Kidney (tissue), 14 donors: ENCODE measurements around the gene PSORS1C1. TPM values are rescaled to one million over a fixed set of nuclear protein-coding genes. Genes with fewer than 3 reads are reported as not detected.

Experiments used
- DNase-seq, 5 donors: peaks; one replicate each; pipeline ENCODE4 v3.0.0-alpha.2; 2013 to 2020
- FAIRE-seq: peaks from 2 replicates; lab custom pipeline; 2012; peaks lifted over from hg19 to GRCh38; lab: Jason Lieb, UNC
- H3K27ac ChIP-seq, 2 donors: one replicate each; pipeline ENCODE4 v1.7.0; 2013; ENCODE audit warnings: low read depth in 2 of 2, low read length in 2 of 2, inconsistent platforms in 1 of 2
- H3K27me3 ChIP-seq: one replicate; pipeline ENCODE4 v1.7.1; 2013; ENCODE audit warnings: low read length, inconsistent platforms; ENCODE audit not compliant: control insufficient read depth, insufficient read depth
- H3K36me3 ChIP-seq, 3 donors: one replicate each; pipeline versions ENCODE4 v1.7.0 to v1.7.1; 2013; ENCODE audit warnings: low read length in 3 of 3, control low read depth in 1 of 3, inconsistent platforms in 1 of 3; ENCODE audit not compliant: insufficient read depth in 3 of 3, control insufficient read depth in 2 of 3
- H3K4me1 ChIP-seq, 3 donors: one replicate each; pipeline versions ENCODE4 v1.7.0 to v1.7.1; 2013; ENCODE audit warnings: low read length in 3 of 3, inconsistent platforms in 1 of 3, low read depth in 1 of 3; ENCODE audit not compliant: control insufficient read depth in 2 of 3, insufficient read depth in 2 of 3
- H3K4me3 ChIP-seq, 3 donors: one replicate each; pipeline versions ENCODE4 v1.7.0 to v1.8.1; 2013; ENCODE audit warnings: low read length in 3 of 3, control low read depth in 1 of 3, inconsistent platforms in 1 of 3
- H3K9ac ChIP-seq, 3 donors: one replicate each; pipeline versions ENCODE4 v1.7.0 to v1.7.1; 2013; ENCODE audit warnings: low read length in 3 of 3, control low read depth in 1 of 3, inconsistent platforms in 1 of 3
- H3K9me3 ChIP-seq, 3 donors: one replicate each; pipeline versions ENCODE4 v1.7.0 to v1.7.1; 2013; ENCODE audit warnings: low read length in 3 of 3, control low read depth in 1 of 3, inconsistent platforms in 1 of 3; ENCODE audit not compliant: control insufficient read depth in 2 of 3, insufficient read depth in 1 of 3
- intact Hi-C: fragments of 100-400 bp; cut with DNase I; formaldehyde crosslinking; loops from one replicate; pipeline ENCODE4 v1.11.1; 2022
- polyA plus RNA-seq: library from polyadenylated mRNA; stranded (reverse); fragments of 350-450 nt; fragmentation: Illumina TruSeq; extraction: RNeasy Lipid Tissue Mini Kit (QIAGEN cat#74804); gene quantifications from one replicate; pipeline ENCODE4 v1.2.3, GENCODE V29; 2014; ENCODE audit warnings: low read depth, low replicate concordance; ENCODE audit not compliant: insufficient read depth
- total RNA-seq: library from RNA; stranded (reverse); fragmentation: NEBNext Ultra II Directional; extraction: Animal tissue kit (Norgen Biotek cat#: 25700); gene quantifications from one replicate; pipeline ENCODE4 v1.2.1, GENCODE V29; 2021
- TF ChIP-seq, protein P1 (sequence below): IDR thresholded peaks from 3 replicates; pipeline ENCODE4 v1.5.1; 2012; ENCODE audit warnings: mild to moderate bottlenecking, moderate library complexity, borderline replicate concordance; ENCODE audit not compliant: insufficient read depth; ENCODE audit errors: extremely low read depth
- donor health status: control.
- donor health status: control.
- donor health status: control.
- donor health status: control.
- donor health status: control.
- donor health status: DM: yes; HTN: yes; CAD: no.
- donor health status: Normal renal cell carcinoma (clear cell type).

The PSORS1C1 gene
- total and polyA plus RNA-seq, 2 donors from 2014 or later, result 2.1 to 3.6 TPM

DNA sequence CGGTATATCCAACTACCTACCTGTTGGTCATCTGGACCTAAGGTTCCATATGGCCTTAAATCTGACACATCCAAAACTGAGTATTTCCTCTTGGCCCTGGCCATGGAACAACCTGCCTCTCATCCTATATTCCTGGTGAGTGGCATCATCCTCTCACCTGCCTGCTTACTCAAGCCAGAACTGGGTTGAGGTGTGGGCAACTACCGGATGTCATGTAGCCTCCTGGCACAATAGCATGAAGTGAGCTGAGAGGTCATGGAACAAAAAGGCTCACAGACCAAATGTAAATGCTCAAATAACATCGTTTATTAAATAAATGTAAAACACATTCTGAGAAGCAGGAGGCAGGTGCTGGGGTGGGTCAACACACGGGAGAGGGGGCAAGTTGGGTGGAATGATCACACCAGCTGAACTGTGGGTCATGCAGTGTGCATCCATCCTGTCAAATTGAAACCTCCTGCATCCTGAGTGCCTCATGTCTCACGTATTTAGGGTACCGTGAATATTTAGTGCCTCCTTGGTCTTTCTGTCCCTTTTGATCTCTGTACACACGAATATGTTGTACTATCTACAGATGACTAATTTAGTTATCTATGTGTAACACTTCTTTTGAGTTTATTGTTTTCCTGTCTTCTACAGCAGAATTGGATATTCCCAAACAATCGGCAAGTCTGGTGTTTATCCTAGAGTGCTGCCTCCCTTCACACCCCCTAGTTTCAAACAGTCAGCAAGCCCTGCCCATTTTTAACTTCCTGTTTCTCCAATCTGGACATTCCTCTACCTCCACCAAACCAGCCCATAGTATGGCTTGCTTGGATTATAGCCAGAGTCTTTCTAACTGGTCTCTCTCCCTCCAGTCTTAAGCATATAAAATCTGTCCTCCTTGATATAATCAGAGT is 63.8 kb downstream of the PSORS1C1 start:
- Histone ChIP-seq H3K9ac (no peak overlapping the region), H3K27me3 (no peaks in the 10 kb centered on the region), H3K9me3 (no peaks in the 10 kb centered on the region), H3K4me1 (peaks cover 0 to 21% (median 0%) of the 10 kb centered on the region in 3 donors), H3K4me3 (peak overlapping the region in 1 of 3 donors; percentile 9), H3K27ac (peak overlapping the region in 1 of 2 donors; percentile 30), H3K36me3 (peaks cover 0 to 4% (median 0%) of the 10 kb centered on the region in 3 donors)
- FAIRE-seq, result no peak
- DNase-seq, result no peak
- intact Hi-C loops, result no loop called here
- TF ChIP-seq, protein P1, sequence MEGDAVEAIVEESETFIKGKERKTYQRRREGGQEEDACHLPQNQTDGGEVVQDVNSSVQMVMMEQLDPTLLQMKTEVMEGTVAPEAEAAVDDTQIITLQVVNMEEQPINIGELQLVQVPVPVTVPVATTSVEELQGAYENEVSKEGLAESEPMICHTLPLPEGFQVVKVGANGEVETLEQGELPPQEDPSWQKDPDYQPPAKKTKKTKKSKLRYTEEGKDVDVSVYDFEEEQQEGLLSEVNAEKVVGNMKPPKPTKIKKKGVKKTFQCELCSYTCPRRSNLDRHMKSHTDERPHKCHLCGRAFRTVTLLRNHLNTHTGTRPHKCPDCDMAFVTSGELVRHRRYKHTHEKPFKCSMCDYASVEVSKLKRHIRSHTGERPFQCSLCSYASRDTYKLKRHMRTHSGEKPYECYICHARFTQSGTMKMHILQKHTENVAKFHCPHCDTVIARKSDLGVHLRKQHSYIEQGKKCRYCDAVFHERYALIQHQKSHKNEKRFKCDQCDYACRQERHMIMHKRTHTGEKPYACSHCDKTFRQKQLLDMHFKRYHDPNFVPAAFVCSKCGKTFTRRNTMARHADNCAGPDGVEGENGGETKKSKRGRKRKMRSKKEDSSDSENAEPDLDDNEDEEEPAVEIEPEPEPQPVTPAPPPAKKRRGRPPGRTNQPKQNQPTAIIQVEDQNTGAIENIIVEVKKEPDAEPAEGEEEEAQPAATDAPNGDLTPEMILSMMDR, result no peak

DNA sequence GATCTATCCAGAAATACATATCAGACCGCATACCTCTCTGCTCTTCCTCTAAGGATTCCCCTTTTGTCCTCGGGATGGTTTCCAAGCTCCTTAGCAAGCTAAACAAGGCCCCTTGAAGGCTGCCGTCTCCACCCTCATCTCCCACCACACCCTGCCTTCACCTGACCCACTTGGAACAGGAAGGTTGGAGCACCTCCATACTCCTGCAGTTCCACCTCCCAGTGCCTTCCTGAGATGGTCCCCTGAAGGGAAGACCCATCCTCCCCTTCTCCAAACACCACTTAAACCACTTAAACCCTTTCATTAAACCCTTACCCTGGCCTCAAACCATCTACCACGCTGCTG is 64.4 kb downstream of the PSORS1C1 start:
- H3K27ac ChIP-seq, result peak overlapping the region in 1 of 2 donors; percentile 24
- TF ChIP-seq, protein P1, result no peak

DNA sequence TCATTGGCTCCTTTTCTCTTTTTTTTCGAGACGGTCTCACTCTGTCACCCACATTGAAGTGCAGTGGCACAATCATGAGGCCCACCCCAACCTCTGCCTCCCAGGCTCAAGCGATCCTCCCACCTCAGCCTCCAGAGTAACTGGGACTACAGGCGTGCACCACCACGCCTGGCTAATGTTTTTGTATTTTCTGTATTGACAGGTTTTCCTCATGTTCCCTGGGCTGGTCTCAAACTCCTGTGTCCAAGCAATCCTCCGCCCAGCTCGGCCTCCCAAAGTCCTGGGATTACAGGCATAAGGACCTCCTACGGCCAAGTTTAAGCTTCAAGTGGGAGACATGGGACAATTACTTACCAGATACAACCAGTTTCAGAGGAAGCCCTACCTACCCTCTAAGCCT is 65.3 kb downstream of the PSORS1C1 start:
- DNase-seq (no peak), FAIRE-seq (no peak)
- Histone ChIP-seq H3K4me3 (peak overlapping the region in 2 of 3 donors; percentile 29 to 54), H3K27ac (peak overlapping the region in 1 of 2 donors; percentile 53), H3K4me1 (peaks cover 0 to 21% (median 0%) of the 10 kb centered on the region in 3 donors), H3K27me3 (no peaks in the 10 kb centered on the region), H3K9ac (no peak overlapping the region), H3K9me3 (no peaks in the 10 kb centered on the region), H3K36me3 (peaks cover 0 to 4% (median 0%) of the 10 kb centered on the region in 3 donors)
- intact Hi-C loops, result no loop called here
- TF ChIP-seq, protein P1, result no peak

More for the DNA sequence above, 64.4 kb downstream of the PSORS1C1 start:
- DNase-seq (no peak), FAIRE-seq (no peak)
- H3K4me3 ChIP-seq, result no peak overlapping the region
- peaks cover 0 to 4% (median 0%) of the 10 kb centered on the region in 3 donors for H3K36me3 ChIP-seq
- H3K9me3 ChIP-seq, result no peaks in the 10 kb centered on the region
- intact Hi-C loops, result no loop called here
- no peaks in the 10 kb centered on the region for H3K27me3 ChIP-seq
- no peak overlapping the region for H3K9ac ChIP-seq
- peaks cover 0 to 21% (median 0%) of the 10 kb centered on the region in 3 donors for H3K4me1 ChIP-seq
